Activated CD8-positive, alpha-beta T cell treated with anti-CD3 and anti-CD28 coated beads, Interleukin-2, amount 10 ng/mL, durations not matched to agents 7 days and 5 days (primary cell): ENCODE results near the gene ERF. TPM values are rescaled to one million over a fixed set of nuclear protein-coding genes. Genes with fewer than 3 reads are reported as not detected.

Experiments used
- ATAC-seq: fragments of 150-1000 bp; cut with Tn5 transposase; one replicate; pipeline ENCODE4 v1.10.0; 2021; ENCODE audit warnings: moderate library complexity
- CTCF ChIA-PET: fragments of 350-600 bp; sonication (Branson Sonifier 250); formaldehyde crosslinking; loops from one replicate; lab custom pipeline; 2021; ENCODE audit warnings: antibody characterized with exemption; lab: Charles Lee
- POLR2A ChIA-PET: fragments of 350-600 bp; sonication (Branson Sonifier 250); formaldehyde crosslinking; loops from one replicate; lab custom pipeline; 2021; ENCODE audit warnings: antibody characterized with exemption; lab: Charles Lee
- DNase-seq: peaks from one replicate; pipeline ENCODE4 v3.0.0-alpha.2; 2020
- H3K27ac Mint-ChIP-seq: one replicate; pipeline ENCODE4 v1.8.0; 2021; ENCODE audit warnings: mild to moderate bottlenecking, mixed read lengths
- H3K27me3 Mint-ChIP-seq: one replicate; pipeline ENCODE4 v1.8.0; 2021; ENCODE audit warnings: low read depth, mixed read lengths
- H3K36me3 Mint-ChIP-seq: one replicate; pipeline ENCODE4 v1.8.0; 2021; ENCODE audit warnings: low read depth, mixed read lengths
- H3K4me1 Mint-ChIP-seq: one replicate; pipeline ENCODE4 v1.8.0; 2021; ENCODE audit warnings: low read depth, mixed read lengths
- H3K4me3 Mint-ChIP-seq: one replicate; pipeline ENCODE4 v1.8.0; 2021; ENCODE audit warnings: mild to moderate bottlenecking, mixed read lengths
- H3K9me3 Mint-ChIP-seq: one replicate; pipeline ENCODE4 v1.8.0; 2022; ENCODE audit warnings: mixed read lengths; ENCODE audit not compliant: insufficient read depth
- total RNA-seq, 2 experiments: library from RNA; stranded (reverse); gene quantifications; one replicate each; pipeline ENCODE4 v1.2.3, GENCODE V29; 2021

ERF gene
- total RNA-seq, 2 experiments from 2014 or later, result 49.9 to 54.5 TPM

DNA sequence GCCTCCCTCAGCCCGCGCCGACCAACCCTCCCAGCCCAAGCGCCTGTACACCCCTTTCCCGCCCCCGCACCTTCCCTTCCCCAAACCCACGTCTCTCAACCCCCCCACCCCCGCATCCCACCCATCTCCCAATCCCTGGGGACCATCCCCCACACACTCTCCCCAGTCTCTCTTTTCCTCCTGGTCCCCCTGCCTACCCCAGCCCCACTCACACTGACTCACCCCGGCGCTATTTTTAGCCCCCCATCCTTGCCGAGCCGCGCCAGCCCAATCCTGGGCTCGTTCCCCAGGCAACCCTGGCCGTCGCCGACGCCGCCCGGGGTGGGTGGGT, 25.9 kb upstream of the ERF start:
- H3K36me3 Mint-ChIP-seq, result peaks cover 15% of the 10 kb centered on the region
- DNase-seq, result peak; percentile 36
- H3K27ac Mint-ChIP-seq, result no peak overlapping the region
- H3K9me3 Mint-ChIP-seq, result no peaks in the 10 kb centered on the region
- ATAC-seq, result no peak
- H3K4me1 Mint-ChIP-seq, result peaks cover 63% of the 10 kb centered on the region
- POLR2A ChIA-PET, result interaction anchor here (1.1 to 2.5 kb wide), 5 partner anchors 10 to 82 kb away, joined by 3 to 33 read pairs (median 5); partner anchors contain the start of genes PAFAH1B3 and PRR19
- no peaks in the 10 kb centered on the region for H3K27me3 Mint-ChIP-seq
- CTCF ChIA-PET, result interaction anchor here (0.9 to 3.5 kb wide), 3 partner anchors 11 to 46 kb away, joined by 3 to 113 read pairs (median 60); partner anchors contain the start of genes CIC and GSK3A
- H3K4me3 Mint-ChIP-seq, result no peak overlapping the region

GRCh38 chr19:42279902-42280814, 25.2 kb upstream of the ERF start:
- DNase-seq (peak; percentile 93), ATAC-seq (peak; percentile 61)
- peaks cover 61% of the 10 kb centered on the region for H3K4me1 Mint-ChIP-seq
- H3K36me3 Mint-ChIP-seq, result peaks cover 19% of the 10 kb centered on the region
- peak overlapping the region; percentile 81 for H3K4me3 Mint-ChIP-seq
- no peaks in the 10 kb centered on the region for H3K27me3 Mint-ChIP-seq
- POLR2A ChIA-PET, result interaction anchor here (0.8 to 2.5 kb wide), 9 partner anchors 9 to 79 kb away, joined by 3 to 33 read pairs (median 4); partner anchors contain the start of gene ZNF526
- H3K9me3 Mint-ChIP-seq, result no peaks in the 10 kb centered on the region
- CTCF ChIA-PET, result interaction anchor here (0.7 to 3.5 kb wide), 36 partner anchors 10 to 174 kb away, joined by 3 to 113 read pairs (median 5); partner anchors contain the start of genes CIC, DEDD2, ERF and GSK3A
- H3K27ac Mint-ChIP-seq, result peak overlapping the region; percentile 92

GRCh38 chr19:42279155-42279901, 24.4 kb upstream of the ERF start:
- CTCF ChIA-PET, result interaction anchor here (0.7 to 3.5 kb wide), 37 partner anchors 9 to 173 kb away, joined by 3 to 113 read pairs (median 5); partner anchors contain the start of genes CIC, DEDD2, ERF and GSK3A
- H3K36me3 Mint-ChIP-seq, result peaks cover 27% of the 10 kb centered on the region
- ATAC-seq (no peak), DNase-seq (no peak)
- no peaks in the 10 kb centered on the region for H3K9me3 Mint-ChIP-seq
- H3K27ac Mint-ChIP-seq, result peak overlapping the region; percentile 92
- H3K4me1 Mint-ChIP-seq, result peaks cover 64% of the 10 kb centered on the region
- peak overlapping the region; percentile 81 for H3K4me3 Mint-ChIP-seq
- POLR2A ChIA-PET, result interaction anchor here (0.8 to 2.5 kb wide), 9 partner anchors 9 to 78 kb away, joined by 3 to 33 read pairs (median 4); partner anchors contain the start of gene ZNF526
- no peaks in the 10 kb centered on the region for H3K27me3 Mint-ChIP-seq

DNA sequence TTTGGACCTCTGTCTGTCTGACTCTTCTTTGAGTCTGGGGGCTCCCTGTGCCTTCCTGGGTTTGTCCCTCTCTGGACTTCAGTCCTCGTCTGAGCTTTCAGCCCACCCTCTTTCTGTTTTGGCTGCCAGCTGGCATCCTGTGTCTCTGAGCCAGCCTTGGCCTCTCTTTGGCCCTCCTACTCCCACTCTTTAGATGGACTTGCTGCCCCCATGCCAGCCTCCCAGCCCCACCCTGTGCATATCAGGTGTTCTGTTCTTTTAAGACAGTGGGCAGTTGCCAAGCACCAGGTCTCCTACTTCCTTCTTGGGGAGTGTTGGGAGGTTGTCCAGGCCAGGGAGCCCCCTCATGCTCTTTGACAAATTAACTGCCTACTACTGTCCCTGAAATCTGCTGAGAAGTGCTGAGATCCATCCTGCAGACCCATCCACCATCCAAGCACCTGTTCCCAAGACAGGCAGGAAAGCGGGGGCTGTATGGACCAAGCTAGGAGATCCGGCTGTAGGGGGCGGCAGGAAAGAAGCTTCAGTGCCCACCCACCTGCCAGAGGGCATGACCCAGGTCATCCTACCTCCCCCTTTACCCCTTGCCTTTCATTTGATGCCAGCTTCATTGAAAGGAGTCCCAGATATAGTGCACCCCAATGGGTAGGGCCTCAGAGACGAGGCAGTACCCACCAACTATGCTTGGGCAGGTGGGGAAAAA, 23.7 kb upstream of the ERF start:
- no peaks in the 10 kb centered on the region for H3K27me3 Mint-ChIP-seq
- H3K27ac Mint-ChIP-seq, result peak overlapping the region; percentile 92
- no peak for DNase-seq
- H3K9me3 Mint-ChIP-seq, result no peaks in the 10 kb centered on the region
- peaks cover 31% of the 10 kb centered on the region for H3K36me3 Mint-ChIP-seq
- ChIA-PET CTCF (interaction anchor here (1.0 to 3.5 kb wide), 26 partner anchors 8 to 170 kb away, joined by 3 to 113 read pairs (median 7); partner anchors contain the start of genes CIC, DEDD2, ERF and GSK3A), POLR2A (interaction anchor here (1.4 to 2.5 kb wide), 2 partner anchors 8 to 11 kb away, joined by 4 to 33 read pairs; no protein-coding TSS in a partner anchor)
- peaks cover 65% of the 10 kb centered on the region for H3K4me1 Mint-ChIP-seq
- no peak for ATAC-seq
- H3K4me3 Mint-ChIP-seq, result peak overlapping the region; percentile 81

DNA sequence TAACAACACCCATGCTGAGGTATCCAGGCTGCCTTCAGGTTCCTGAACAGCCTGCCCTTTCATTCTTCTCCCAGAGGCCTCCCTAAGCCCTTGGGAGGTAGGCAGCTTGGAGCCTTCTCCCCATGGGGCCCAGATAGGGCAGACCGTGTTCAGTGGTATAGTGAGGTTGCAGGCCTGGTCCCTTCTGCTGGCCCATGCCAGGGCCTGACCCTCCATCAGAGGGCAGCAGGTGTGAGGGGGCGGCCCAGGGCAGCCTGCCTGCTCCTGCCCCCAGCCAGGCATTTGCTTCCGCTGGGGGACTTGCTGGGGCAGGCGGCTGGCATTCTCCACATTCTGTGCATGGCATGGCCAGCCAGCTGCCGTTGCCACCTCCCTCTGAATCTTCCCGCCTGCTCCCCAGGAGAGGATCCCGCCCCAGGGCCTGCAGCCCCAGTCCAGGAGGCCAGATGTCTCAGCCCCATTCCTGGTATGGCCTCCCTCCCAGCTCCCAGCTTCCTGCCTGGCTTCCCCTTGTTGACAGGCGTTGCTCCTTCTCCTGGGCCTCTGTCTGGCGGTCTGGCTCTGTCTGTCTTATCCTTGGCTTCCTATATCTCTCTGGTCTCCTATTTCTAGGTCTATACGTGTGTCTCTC, 23.0 kb upstream of the ERF start:
- Mint-ChIP-seq H3K27ac (peak overlapping the region; percentile 92), H3K27me3 (no peaks in the 10 kb centered on the region), H3K4me1 (peaks cover 68% of the 10 kb centered on the region), H3K4me3 (no peak overlapping the region), H3K36me3 (peaks cover 37% of the 10 kb centered on the region), H3K9me3 (no peaks in the 10 kb centered on the region)
- ATAC-seq (no peak), DNase-seq (no peak)
- ChIA-PET POLR2A (interaction anchor here (1.4 kb wide), 1 partner anchor 10 kb away, joined by 4 read pairs; no protein-coding TSS in a partner anchor), CTCF (interaction anchor here (1.3 to 2.9 kb wide), 7 partner anchors 18 to 155 kb away, joined by 3 to 113 read pairs (median 14); partner anchors contain the start of genes GSK3A, POU2F2 and ZNF526)

GRCh38 chr19:42276821-42277220, 21.9 kb upstream of the ERF start:
- H3K4me3 Mint-ChIP-seq, result no peak overlapping the region
- CTCF ChIA-PET, result interaction anchor here (1.7 kb wide), 1 partner anchor 144 kb away, joined by 4 read pairs; the partner anchor contains the start of gene POU2F2
- peaks cover 37% of the 10 kb centered on the region for H3K36me3 Mint-ChIP-seq
- peak overlapping the region; percentile 57 for H3K27ac Mint-ChIP-seq
- H3K9me3 Mint-ChIP-seq, result no peaks in the 10 kb centered on the region
- H3K27me3 Mint-ChIP-seq, result no peaks in the 10 kb centered on the region
- ATAC-seq (no peak), DNase-seq (no peak)
- POLR2A ChIA-PET, result interaction anchor here (1.4 kb wide), 1 partner anchor 9 kb away, joined by 4 read pairs; no protein-coding TSS in a partner anchor
- H3K4me1 Mint-ChIP-seq, result peaks cover 59% of the 10 kb centered on the region

DNA sequence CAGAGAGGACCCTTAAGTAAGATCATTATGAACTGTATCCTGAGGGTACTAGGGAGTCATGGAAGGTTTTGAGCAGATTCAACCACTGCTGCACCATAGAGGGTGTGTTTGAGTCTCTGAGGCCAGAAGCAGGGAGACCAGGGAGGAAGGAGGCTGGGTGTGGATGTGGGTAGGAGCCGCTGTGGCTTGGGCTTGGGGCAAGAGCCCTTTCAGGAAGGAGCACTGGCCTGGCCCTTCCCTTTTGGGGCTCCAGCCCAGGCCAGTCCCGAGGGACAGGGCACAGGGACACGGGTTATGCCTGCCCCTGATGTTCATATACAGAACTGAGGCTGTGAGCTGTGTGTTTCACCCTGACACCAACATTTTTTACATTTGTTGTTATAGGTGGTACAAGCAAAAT, 21.4 kb upstream of the ERF start:
- CTCF ChIA-PET, result interaction anchor here (1.7 to 2.4 kb wide), 2 partner anchors 30 to 144 kb away, joined by 4 to 5 read pairs; partner anchors contain the start of gene POU2F2
- ATAC-seq (no peak), DNase-seq (no peak)
- Mint-ChIP-seq H3K27ac (peak overlapping the region; percentile 90), H3K9me3 (no peaks in the 10 kb centered on the region), H3K27me3 (no peaks in the 10 kb centered on the region), H3K4me3 (peak overlapping the region; percentile 45), H3K4me1 (peaks cover 58% of the 10 kb centered on the region), H3K36me3 (peaks cover 41% of the 10 kb centered on the region)
- POLR2A ChIA-PET, result no interaction called here

DNA sequence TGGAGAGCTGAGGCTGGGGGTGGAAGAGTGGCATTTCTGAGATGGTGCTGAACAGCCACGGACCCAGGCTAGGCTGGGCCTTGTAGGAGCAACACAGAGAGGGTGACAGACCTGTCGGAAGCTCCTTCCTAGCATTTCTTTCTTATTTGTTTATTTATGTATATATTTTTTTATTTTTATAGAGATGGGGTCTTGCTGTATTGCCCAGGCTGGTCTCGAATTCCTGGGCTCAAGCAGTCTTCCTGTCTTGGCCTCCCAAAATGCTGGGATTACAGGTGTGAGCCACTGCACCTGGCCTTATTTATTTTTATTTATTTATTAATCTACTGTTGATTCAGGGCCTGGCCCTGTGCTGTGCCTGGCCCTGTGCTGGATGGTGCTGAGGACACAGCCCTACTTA, 20.6 kb upstream of the ERF start:
- no peak overlapping the region for H3K4me3 Mint-ChIP-seq
- ChIA-PET POLR2A (no interaction called here), CTCF (interaction anchor here (2.4 kb wide), 1 partner anchor 30 kb away, joined by 5 read pairs; no protein-coding TSS in a partner anchor)
- H3K4me1 Mint-ChIP-seq, result peaks cover 63% of the 10 kb centered on the region
- H3K36me3 Mint-ChIP-seq, result peaks cover 45% of the 10 kb centered on the region
- no peaks in the 10 kb centered on the region for H3K9me3 Mint-ChIP-seq
- H3K27me3 Mint-ChIP-seq, result no peaks in the 10 kb centered on the region
- no peak for DNase-seq
- ATAC-seq, result no peak
- peak overlapping the region; percentile 90 for H3K27ac Mint-ChIP-seq

DNA sequence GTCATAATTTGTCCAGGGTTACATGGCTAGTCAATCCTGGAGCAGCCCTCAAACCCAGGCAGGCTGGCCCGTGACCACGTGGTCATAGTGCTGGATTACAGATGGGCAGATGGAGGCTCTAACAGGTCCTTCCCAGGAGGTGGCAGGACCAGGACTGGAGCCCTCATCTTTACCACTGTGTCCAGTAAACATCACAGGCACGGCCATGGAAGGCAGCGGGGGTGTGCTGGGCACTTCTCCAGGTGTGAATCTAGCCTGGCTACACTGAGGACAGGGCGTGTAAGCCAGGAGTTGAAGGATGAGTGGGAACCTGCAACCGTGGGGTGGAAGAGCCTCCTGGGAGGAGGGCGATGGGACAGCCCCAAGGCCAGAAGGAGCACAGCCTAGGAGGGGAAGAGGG, 20.2 kb upstream of the ERF start:
- ChIA-PET CTCF (interaction anchor here (2.4 kb wide), 1 partner anchor 29 kb away, joined by 5 read pairs; no protein-coding TSS in a partner anchor), POLR2A (no interaction called here)
- peaks cover 67% of the 10 kb centered on the region for H3K4me1 Mint-ChIP-seq
- peaks cover 45% of the 10 kb centered on the region for H3K36me3 Mint-ChIP-seq
- H3K27ac Mint-ChIP-seq, result peak overlapping the region; percentile 64
- H3K9me3 Mint-ChIP-seq, result no peaks in the 10 kb centered on the region
- no peaks in the 10 kb centered on the region for H3K27me3 Mint-ChIP-seq
- ATAC-seq (no peak), DNase-seq (no peak)
- H3K4me3 Mint-ChIP-seq, result no peak overlapping the region

- Mint-ChIP-seq H3K27me3 (no peaks in the 10 kb centered on the region), H3K27ac (no peak overlapping the region), H3K4me3 (no peak overlapping the region), H3K36me3 (peaks cover 39% of the 10 kb centered on the region), H3K4me1 (peaks cover 66% of the 10 kb centered on the region), H3K9me3 (no peaks in the 10 kb centered on the region)
- DNase-seq (no peak), ATAC-seq (no peak)
- POLR2A ChIA-PET, result no interaction called here
- CTCF ChIA-PET, result interaction anchor here (2.4 kb wide), 1 partner anchor 28 kb away, joined by 5 read pairs; no protein-coding TSS in a partner anchor
Observed at GRCh38 chr19:42274065-42274682, 19.2 kb upstream of the ERF start.
